Ovary (tissue), 9 donors: ENCODE data around the gene RANBP1. TPM values are rescaled to one million over a fixed set of nuclear protein-coding genes. Genes with fewer than 3 reads are reported as not detected.
A peak's percentile ranks its signal among the peaks of the same experiment; 100 is the strongest.

Source experiments
- DNase-seq, 5 donors: peaks; one replicate each; pipeline ENCODE4 v3.0.0-alpha.2; 2019 to 2020
- H3K27ac ChIP-seq, 2 donors: fragments of 200-600 bp; one replicate each; pipeline versions ENCODE4 v1.5.1 to v1.8.0; 2019 to 2022
- H3K27me3 ChIP-seq: fragments of 200-600 bp; one replicate; pipeline ENCODE4 v1.8.0; 2022
- H3K36me3 ChIP-seq: fragments of 200-600 bp; sonication (generic); one replicate; pipeline ENCODE4 v1.5.1; 2019
- H3K4me1 ChIP-seq: one replicate; pipeline ENCODE4 v1.8.1; 2013; ENCODE audit warnings: mild to moderate bottlenecking, moderate library complexity; ENCODE audit not compliant: insufficient read depth
- H3K4me3 ChIP-seq: fragments of 200-600 bp; sonication (generic); one replicate; pipeline ENCODE4 v1.5.1; 2017
- H3K9me3 ChIP-seq, 2 donors: fragments of 200-600 bp in 1 of 2; sonication (generic) in 1 of 2; one replicate each; pipeline versions ENCODE4 v1.5.1 to v1.8.1; 2013 to 2019; ENCODE audit warnings: mild to moderate bottlenecking in 1 of 2, moderate library complexity in 1 of 2
- CTCF ChIP-seq, 3 donors: fragments of 450-650 bp in 2 of 3; fragments of 200-600 bp in 1 of 3; IDR thresholded peaks; one replicate each; pipeline versions ENCODE4 v1.5.1 to v1.8.0; 2016 to 2022; ENCODE audit warnings: antibody characterized with exemption in 3 of 3, mild to moderate bottlenecking in 1 of 3
- EP300 ChIP-seq: sonication (generic); formaldehyde crosslinking; IDR thresholded peaks from one replicate; pipeline ENCODE4 v1.6.1; 2017; ENCODE audit warnings: antibody characterized with exemption
- POLR2A ChIP-seq: fragments of 450-650 bp; IDR thresholded peaks from one replicate; pipeline ENCODE4 v1.6.1; 2017; ENCODE audit warnings: antibody characterized with exemption, mild to moderate bottlenecking, moderate library complexity
- WGBS, 3 donors: extraction: QIAGEN DNeasy Blood & Tissue Kit in 1 of 3; methylation state at CpG; one replicate each; pipeline versions ENCODE4 v1.1.5 to v1.1.7; 2013 to 2017; 5-methylcytosine and 5-hydroxymethylcytosine counted together
- intact Hi-C, 4 donors: fragments of 100-400 bp; cut with DNase I; formaldehyde crosslinking; loops; one replicate each; pipeline versions ENCODE4 v1.11.0 to v1.15.1; 2022 to 2023
- polyA plus RNA-seq, 2 donors: library from polyadenylated mRNA; stranded (reverse); fragments of 200-250 nt in 1 of 2; fragments of 350-450 nt in 1 of 2; fragmentation: Illumina TruSeq in 1 of 2; extraction: RNeasy Lipid Tissue Mini Kit (QIAGEN cat#74804) in 1 of 2; gene quantifications; one replicate each; pipeline ENCODE4 v1.2.3, GENCODE V29; 2013 to 2014
- total RNA-seq, 7 donors: library from RNA; depleted of rRNA in 2 of 7; stranded (reverse); fragments of >200 nt in 2 of 7; fragmentation: NEBNext Ultra II Directional in 3 of 7; extraction: Animal tissue kit (Norgen Biotek cat#: 25700) in 3 of 7; gene quantifications; one replicate each; pipeline versions ENCODE4 v1.1.0 to v1.2.4, GENCODE V29; 2016 to 2023
- donor health status: DM: no; HTN: no; CAD: no; lungs with moderate emphysema.
- donor health status: DM: no; HTN: no; CAD: no.
- donor health status: Bipolar disorder and iron deficiency.
- donor health status: DM: yes; HTN: yes; CAD: no.
- donor health status: DM: no; HTN: no; CAD: no.
- donor health status: DM: yes; HTN: yes; CAD: no.

The RANBP1 gene
- total and polyA plus RNA-seq, 9 donors: 62.8 to 198 (median 80.2) TPM

GRCh38 chr22:20132686-20133246 is 16.9 kb downstream of the RANBP1 start:
- H3K36me3 ChIP-seq: no peaks in the 10 kb centered on the region
- no peak for DNase-seq

GRCh38 chr22:20133930-20134549 is 18.1 kb downstream of the RANBP1 start:
- peaks cover 15% of the 10 kb centered on the region for H3K4me1 ChIP-seq

More at GRCh38 chr22:20132686-20133246, 16.9 kb downstream of the RANBP1 start:
- Histone ChIP-seq H3K9me3 (no peaks in the 10 kb centered on the region), H3K4me1 (peaks cover 15% of the 10 kb centered on the region), H3K4me3 (peak overlapping the region; percentile 99), H3K27me3 (no peaks in the 10 kb centered on the region), H3K27ac (peak overlapping the region in 1 of 2 donors; percentile 58)
- TF ChIP-seq EP300: no peak
- TF ChIP-seq CTCF (IDR thresholded peaks at IDR 0.05): no peak
- TF ChIP-seq POLR2A: no peak
- intact Hi-C loops: loop anchor here in 1 of 4 donors (10.0 kb wide), 1 partner anchor 62 kb away; no protein-coding TSS in a partner anchor
- whole genome bisulfite sequencing, 3 donors: 43 to 49% (median 45%) methylated on average over 16 of the region's 16 CpGs

GRCh38 chr22:20135265-20135664 is 19.4 kb downstream of the RANBP1 start:
- no peaks in the 10 kb centered on the region for H3K36me3 ChIP-seq
- intact Hi-C loops: loop anchor here in 1 of 4 donors (10.0 kb wide), 1 partner anchor 60 kb away; no protein-coding TSS in a partner anchor
- no peaks in the 10 kb centered on the region for H3K9me3 ChIP-seq
- TF ChIP-seq CTCF (IDR thresholded peaks at IDR 0.05) (no peak), POLR2A (no peak), EP300 (no peak)
- 58 to 85% (median 60%) methylated on average over 3 to 4 of the region's 4 CpGs for WGBS, 3 donors
- no peak for DNase-seq
- no peak overlapping the region for H3K27ac ChIP-seq
- no peaks in the 10 kb centered on the region for H3K27me3 ChIP-seq
- H3K4me1 ChIP-seq: peaks cover 15% of the 10 kb centered on the region
- no peak overlapping the region for H3K4me3 ChIP-seq

More at GRCh38 chr22:20133930-20134549, 18.1 kb downstream of the RANBP1 start:
- no peak for TF ChIP-seq EP300
- no peak for TF ChIP-seq CTCF (IDR thresholded peaks at IDR 0.05)
- TF ChIP-seq POLR2A: no peak
- Histone ChIP-seq H3K4me3 (no peak overlapping the region), H3K9me3 (no peaks in the 10 kb centered on the region), H3K27me3 (no peaks in the 10 kb centered on the region), H3K27ac (no peak overlapping the region), H3K36me3 (no peaks in the 10 kb centered on the region)
- DNase-seq: no peak
- intact Hi-C loops: loop anchor here in 1 of 4 donors (10.0 kb wide), 1 partner anchor 61 kb away; no protein-coding TSS in a partner anchor
- WGBS, 3 donors: 81 to 85% (median 81%) methylated on average over 11 to 12 of the region's 12 CpGs

- 81 to 83% (median 82%) methylated on average over 25 of the region's 25 CpGs for WGBS, 3 donors
- H3K4me3 ChIP-seq: no peak overlapping the region
- H3K36me3 ChIP-seq: no peaks in the 10 kb centered on the region
- no peak overlapping the region for H3K27ac ChIP-seq
- intact Hi-C loops: loop anchor here in 1 of 4 donors (10.0 kb wide), 1 partner anchor 59 kb away; no protein-coding TSS in a partner anchor
- no peaks in the 10 kb centered on the region for H3K27me3 ChIP-seq
- DNase-seq: no peak
- H3K9me3 ChIP-seq: no peaks in the 10 kb centered on the region
- H3K4me1 ChIP-seq: peaks cover 13% of the 10 kb centered on the region
- no peak for TF ChIP-seq POLR2A
- TF ChIP-seq CTCF (IDR thresholded peaks at IDR 0.05): no peak
- TF ChIP-seq EP300: no peak
Measured at GRCh38 chr22:20135806-20136602, 20.1 kb downstream of the RANBP1 start.
